NCI-H345 treated with DMSO at 0.1 percent for 48 hours (cell line): ENCODE measurements around the gene SPOCD1.
A peak's percentile ranks its signal among the peaks of the same experiment; 100 is the strongest.

Experiments
- DNase-seq: peaks from one replicate; lab custom pipeline; 2025; ENCODE audit not compliant: unreplicated experiment; lab: John Stamatoyannopoulos, UW

SPOCD1 gene

DNA sequence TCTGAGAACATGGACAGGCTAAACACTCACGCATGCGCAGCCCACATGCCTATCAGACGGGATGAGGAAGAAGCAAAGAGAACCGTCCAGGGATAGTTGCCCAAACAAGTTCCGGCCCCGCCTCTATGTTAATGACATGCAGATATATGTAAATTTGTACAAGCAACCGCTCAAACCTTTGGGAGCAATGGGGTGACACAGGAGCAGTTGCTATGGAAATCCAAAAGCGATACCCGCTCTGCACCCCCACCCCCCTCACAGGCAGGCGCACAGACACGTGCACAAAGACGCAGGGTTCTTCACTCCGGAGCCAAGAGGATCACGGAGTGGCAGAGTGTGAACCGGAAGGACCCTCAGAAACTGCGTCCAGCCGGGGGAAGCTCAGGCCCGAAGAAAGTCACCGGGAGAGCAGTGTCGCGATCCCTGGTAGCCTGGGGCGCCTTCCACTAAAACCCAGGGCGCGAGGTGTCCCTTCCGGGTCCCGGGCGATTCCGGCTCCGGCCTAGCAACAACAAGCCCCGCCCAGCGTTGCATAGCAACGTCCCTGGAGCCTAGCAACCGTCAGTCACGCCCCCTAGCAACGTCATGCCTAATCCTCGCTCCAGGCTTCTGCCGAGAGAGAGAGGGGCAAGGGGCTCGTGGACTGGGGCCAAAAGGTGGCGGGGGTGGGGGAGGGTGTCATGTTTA is 27.5 kb downstream of the SPOCD1 start:
- peak; percentile 66 for DNase-seq

DNA sequence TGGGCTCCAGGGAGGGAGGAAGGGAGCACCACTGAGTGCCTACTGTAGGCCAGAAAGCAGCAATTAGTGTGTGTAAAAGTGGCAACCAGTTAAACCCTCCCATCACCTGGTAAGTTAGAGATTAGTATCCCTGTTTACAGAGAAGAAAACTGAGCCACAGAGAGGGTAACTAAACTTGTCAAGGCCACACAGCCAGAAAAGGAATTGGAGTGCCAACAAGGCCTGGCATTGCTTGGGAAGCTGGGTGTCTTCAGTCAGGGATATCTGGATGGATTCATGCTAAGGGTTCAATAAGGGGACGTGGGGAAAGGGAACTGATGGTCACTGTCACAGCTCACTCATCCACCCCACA is 28.1 kb downstream of the SPOCD1 start:
- no peak for DNase-seq

DNA sequence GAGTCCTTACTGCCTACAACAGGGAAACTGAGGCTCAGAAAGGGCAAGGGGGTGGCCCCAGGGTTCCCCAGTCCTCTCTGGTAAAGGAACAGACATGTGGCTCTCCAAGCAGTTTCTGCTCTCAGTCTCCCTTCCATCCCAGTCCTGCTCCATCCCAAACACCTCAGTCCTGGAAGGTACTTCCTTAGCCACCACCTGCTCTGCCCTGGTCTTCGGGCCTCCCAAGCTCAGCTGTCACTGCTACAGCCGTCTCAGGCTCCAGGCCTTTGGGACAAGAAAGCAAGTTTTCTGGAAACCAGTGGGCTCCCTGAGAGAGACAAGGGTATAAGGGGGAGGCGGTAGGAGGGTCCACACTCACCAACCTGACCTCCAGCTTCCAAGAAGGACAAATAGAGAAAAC is 28.6 kb downstream of the SPOCD1 start:
- DNase-seq: no peak

DNA sequence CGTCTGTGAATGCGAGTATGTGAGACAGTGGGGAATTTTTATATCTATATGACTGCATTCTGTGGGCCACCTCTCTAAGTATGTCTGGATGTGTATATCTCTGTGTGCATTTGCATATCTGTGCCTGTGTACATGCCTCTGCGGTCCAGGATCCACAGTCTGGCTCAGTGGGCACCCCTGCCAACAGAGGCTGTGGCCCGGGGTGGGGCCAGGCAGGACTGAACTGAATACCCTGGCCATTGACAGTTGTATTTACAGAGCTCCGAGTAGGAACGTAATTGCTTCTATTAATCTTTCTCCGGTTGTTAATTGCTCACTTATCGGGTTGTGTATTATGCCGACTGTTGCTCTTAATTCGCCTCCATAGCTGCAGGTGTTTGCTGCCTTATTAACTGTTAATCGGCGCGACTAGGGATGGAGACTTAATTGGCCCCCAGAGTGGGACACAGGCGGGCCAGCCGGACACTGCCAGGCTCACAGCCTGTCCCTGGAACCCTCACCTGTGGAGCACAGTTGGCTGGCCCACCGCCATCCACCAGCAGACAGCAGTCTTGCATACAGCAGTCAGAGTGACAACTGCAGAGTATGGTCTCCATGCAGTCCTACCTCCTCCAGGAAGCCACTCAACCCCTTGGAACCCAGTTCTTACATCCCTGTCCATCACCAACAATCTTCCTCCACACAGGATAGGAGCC is 29.3 kb downstream of the SPOCD1 start:
- DNase-seq: no peak

DNA sequence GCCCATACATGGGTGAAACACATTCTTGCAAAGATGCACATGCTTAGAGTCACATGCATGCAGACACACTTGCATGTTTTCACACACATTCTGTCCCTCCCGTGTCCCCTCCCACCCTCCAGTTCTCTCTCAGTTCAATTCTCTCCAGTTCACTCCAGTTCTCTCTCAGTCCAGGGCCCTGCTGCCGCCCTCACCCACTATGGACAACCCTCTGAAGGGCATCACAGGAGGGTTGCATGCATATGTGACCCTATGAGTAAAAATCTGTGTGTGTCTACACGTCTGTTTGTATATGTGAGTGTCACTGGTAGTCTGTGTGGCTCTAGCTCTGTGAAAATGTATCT is 29.9 kb downstream of the SPOCD1 start:
- no peak for DNase-seq

DNA sequence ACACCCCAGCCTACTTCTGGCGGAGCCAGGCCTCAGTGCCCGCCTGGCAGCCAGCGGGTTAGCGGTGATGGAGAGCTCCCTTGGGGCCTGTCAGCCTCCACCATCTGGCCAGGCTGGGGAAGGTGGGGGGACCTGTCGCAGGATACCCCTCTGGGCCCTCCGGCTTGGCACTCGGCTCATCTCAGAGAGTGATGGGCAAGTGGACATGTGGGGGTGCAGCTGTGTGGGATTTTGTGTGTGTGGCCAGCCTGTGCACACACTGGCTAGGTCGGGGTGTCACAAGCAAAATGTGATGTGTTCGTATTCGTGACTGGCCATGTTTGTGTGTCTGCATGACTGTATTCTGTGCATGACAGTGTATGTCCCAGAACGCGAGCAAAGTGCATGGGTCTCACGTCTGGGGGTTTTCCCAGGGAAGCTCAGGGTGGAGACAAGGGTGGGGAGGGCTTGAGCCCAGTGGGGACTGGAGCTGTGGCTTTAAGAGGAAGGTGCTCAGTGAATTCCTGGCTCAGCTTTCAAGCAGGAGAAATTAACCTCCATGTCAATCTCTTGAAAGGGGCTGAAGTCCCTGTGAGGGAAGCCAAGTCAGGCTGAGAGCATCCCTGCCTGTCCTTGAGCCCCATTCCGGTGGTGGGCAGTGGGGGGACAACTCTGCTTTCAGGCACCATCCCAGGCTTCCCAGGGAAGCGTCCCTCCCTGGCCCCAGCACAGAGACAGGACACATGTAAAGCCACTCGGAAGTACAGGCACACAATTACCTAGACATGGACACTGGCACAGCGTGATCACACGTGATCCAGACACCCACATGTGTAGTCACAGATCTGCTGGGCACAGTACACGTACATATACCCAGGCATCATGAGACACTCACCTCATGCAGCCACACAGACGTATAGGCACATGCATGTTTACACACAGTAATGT is 30.5 kb downstream of the SPOCD1 start:
- no peak for DNase-seq

DNA sequence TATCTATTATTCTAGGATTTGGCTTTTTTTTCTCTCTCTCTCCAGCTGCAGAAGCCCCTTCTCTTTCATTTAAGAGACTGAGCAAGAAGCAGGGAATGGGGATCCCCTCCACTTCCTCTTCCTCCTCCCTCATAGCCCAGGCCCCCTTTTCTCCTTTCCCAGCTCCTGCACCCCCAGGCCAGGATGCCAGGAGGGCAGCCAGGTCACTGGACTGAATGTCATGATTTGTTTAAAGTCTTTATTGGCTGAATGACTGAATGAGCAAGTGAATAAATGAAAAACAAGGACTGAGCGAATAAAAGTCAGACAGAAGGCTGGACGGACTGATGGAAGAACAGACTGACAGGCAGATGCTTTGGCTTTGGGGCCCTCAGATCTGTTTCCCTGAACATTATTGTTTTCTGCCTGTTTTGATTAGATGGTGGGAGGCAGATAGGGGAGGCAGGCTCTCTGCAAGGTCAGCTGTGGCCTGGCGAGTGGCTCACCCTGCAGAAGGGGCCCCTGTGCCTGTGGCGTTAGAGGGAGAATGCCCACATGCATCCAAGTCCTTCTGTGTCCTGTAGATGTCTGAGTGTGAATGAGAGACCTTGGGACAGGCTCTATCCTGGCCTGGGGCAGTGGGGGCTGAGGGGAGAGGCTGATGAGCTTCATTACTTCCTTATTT is 31.3 kb downstream of the SPOCD1 start:
- no peak for DNase-seq

DNA sequence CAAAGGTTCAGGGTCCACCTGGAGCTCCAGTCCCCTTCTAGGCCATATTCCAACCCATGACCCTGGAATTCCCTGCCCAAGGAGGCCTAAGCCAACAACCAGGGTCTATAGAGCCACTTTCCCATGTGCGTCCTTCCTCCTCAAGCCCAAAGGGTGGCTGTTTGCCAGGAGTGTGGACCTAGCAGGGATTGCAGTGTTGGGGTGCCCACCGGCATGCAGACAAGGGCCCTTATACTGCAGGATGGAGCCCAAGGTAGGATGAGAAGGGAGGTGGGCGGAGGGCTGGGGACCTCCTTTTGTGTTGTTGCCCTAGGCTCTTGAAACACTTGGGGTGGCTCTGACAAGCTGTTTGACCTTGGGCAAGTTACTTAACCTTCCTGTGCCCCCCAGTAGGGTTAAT is 32.0 kb downstream of the SPOCD1 start:
- no peak for DNase-seq

DNA sequence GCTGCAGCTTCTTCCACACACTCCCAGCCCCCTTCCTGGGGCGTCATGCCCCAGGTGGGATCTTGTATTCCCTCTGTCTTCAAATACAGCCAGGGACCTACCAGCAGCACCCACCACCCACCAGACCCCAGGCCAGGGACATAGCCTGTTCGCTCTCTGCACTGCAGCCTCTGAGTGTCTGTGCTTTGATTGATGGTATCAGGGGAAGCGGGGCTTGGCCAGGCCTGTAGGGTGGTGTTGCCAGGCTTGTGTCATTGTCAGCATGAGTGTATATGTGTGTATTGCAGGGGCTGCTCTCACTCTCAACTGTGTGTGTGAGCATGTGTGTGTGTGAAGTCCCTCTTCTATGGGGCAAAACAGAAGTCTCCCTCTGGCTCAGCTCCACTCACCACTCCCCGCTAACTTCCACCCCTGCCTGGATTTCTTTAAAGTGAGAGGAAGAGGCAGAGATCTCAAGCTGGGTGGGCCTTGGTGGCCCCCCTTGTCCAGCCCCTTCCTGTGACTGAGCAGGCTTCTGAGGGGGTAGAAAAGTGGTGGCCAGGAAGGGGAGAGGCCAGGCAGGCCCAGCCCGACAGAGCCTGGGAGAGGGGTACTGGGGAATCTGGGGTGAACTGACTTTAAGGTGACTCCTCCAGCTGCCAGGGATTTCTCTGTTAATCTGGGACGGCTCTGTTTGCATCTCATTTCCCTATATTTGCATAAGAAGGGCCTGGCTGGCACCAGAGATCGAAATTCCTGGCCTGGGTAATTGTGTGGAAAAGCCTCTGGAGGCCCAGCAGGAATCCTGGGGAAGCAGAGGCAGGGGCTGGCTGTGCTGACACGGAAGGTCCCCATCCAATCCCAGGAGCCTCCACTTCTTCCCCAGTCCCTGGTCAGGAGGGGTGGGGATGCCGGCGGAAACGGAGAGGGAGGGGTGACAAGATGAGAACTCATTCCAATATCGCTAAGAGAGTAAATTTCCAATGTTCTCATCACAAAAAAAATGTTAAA is 33.1 kb downstream of the SPOCD1 start:
- DNase-seq: no peak

DNA sequence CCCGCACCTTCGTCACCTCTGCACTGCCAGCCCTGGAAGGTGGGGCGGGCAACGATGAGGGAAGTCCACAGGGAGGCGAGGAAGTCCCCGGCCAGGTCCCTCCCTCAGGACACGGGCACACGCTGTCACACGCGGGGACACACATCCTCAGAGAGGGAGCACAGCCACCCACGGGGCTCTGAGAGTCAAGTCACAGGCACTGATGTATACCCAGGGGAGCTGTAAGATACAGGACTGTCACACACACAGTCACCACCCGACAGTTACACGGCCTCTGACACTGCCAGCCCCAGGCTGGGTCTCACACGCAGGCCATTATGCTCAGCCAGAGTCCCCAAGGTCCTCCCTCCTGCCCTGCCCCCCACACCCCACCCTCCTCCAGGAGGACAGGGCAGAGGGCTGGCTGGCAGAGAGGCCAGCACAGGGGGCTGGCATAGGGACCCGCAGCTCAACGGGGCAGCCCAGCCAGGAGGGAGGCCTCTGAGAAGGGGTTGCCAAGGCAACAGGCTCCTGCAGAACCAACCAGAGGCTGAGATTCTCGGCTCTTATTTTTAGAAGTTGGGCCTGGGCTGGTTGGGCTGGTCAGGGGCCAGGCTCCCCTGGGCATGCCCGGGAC is 34.0 kb downstream of the SPOCD1 start:
- DNase-seq: no peak

DNA sequence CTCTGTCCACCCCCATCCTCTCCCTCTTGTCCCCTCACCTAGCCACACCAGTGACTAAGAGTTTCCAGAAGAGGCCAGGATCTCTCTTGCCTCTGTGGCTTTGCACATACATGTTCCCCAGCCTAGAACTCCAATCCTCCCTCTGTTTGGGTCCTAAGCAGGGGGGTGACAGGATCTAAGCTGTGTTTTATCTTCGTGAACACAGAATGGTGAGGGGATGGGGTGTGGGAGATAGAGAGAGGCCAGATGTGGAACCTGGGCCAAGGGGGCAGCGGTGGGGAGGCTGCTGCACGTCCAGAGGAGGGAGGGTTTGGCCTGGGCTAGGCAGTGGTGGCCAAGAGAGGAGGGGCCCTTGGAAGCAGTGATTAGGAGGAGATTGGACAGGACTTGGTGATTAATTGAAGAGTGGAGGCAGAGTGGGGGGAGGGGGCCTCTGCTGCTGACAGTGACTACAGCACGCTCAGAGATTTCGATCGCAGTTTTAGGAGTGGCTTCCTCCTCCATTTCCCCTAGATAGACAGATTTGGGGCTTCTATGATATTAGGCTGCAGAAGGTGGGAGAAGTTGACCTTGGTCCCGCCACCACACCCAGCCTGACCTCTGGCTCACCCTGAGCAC is 34.6 kb downstream of the SPOCD1 start:
- DNase-seq: no peak

DNA sequence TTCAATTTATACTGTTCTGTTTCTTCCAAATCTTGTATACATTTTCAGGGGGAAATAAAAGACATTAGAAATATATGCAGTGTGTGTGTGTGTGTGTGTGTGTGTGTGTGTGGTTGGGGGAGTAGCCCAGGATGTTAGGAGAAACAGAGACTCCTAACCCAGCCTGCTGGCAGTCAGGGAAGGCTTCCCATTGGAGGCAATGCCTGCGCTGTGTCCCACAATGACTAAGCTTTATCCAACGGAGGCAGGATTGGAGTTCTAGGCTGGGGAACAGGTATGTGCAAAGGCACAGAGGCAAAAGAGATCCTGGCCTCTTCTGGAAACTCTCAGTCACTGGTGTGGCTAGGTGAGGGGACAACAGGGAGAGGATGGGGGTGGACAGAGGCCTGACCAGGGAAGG is 35.2 kb downstream of the SPOCD1 start:
- DNase-seq: no peak

DNA sequence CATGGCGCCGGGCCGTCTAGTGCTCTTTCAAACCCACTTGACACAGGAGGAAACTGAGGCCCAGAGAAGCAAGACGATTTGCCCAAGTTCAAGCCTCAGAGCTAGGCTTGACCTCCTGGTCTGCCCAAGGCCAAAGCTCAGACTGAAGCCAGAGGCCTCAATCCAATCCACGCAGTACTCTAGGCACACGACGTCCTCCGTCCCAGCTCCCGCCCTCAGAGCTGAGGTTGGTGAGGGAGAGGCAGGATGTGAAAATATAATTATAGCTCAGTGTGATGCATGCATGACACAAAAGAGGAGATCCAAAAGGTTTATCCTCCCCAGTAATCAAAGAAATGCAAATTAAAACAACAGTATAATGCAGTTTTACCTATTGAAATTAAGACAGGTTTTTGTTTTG is 36.1 kb downstream of the SPOCD1 start:
- no peak for DNase-seq

DNA sequence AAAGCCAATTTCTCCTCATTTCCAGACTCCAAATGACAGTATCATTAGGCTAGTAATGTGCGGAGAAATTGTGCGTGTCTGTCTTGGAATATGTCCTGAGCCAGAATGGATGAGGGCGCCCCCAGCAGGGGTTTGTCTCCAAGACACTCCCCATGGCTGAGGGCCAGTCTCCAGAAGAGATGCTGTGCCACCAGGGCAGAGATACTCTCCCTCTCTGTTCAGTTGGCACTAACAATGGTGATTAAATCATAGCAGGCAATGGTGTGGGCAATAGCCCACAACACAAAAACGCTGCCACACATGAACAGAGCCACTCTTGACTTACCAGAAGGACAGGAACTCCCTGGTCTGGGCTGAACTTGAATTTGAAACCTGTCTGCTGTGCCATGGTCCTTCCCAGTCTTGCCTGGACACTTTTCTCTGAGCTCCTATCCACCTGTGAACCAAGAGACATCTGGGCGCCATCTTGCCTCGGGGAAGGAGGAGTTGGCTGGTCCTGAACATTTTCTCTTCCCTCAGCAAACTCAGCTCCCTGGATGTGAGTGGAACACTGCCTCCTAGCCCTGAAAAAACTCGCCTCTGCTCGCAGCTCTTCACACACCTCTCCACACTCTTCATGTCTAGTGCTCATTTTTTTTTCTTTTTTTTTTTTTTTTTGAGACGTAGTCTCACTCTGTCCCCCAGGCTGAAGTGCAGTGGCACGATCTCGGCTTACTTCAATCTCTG is 36.9 kb downstream of the SPOCD1 start:
- no peak for DNase-seq

DNA sequence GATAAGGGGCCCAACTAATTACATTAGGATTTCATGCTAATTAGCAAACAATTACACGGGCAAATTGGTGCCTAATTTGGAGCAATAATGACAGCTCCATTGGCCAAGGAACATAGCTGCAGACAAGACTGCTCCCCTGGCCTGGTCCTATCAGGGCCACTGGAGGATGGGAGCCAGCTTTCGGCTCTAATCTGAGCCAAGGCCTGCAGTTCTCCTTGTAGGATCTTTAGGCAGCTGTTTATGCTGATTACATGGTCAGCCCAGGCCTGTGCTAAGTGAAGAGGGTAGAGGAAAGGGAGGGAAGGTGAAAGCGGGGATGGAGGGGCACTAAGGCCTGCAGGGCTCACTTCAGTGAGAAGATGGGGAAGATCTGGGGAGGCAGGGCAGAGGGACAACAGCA is 39.3 kb downstream of the SPOCD1 start:
- no peak for DNase-seq

DNA sequence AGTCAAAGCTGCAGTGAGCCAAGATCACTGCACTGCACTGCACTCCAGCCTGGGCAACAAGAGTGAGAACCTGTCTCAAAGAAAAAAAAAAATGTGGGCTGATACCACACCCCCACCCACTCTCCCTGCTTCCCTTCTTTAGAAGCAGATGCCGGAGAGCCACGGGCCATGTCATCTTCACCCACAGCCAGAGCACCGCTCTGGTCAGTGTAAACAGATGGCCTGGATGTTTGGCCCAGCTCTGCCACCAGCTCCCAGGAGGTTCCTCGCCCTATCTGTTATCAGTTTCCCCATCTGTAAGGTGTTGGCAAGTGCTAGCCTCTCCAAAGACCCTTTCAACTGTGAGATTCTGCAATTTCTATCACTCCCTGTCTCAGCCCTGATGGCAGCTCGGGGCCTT is 39.8 kb downstream of the SPOCD1 start:
- DNase-seq: no peak

DNA sequence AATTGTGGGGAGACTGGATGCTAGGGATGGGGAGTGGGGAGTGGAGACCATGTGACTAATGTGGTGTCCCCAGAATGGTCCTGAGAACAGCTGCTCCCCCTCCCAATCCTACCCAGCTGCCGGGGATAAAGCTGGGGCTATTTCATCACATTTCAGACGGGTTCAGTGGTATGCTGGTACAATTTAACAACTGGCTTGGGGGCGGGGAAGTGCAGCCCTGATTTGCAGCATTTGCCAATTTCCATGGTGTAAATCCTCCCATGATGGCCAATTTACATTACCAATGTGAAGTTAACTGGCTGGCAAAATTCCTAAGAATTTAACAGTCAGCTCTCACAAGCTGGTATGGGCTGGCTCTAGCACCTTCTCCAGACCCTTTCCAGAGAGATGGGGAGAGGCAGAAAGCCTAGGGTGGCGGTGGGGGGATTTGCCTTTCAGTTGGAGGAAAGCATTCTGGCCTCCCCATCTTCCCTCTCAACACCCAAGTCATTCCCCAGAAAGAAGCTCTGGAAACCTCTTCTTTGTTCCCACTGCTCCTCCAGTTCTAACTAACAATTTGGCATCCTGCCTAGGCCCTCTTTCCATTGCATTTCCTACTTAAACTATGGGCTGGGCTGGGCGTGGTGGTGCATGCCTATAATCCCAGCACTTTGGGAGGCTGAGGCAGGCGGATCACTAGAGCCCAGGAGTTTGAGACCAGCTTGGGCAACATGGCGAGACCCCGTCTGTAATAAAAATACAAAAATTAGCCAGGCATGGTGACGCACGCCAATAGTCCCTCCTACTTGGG is 40.4 kb downstream of the SPOCD1 start:
- DNase-seq: no peak

DNA sequence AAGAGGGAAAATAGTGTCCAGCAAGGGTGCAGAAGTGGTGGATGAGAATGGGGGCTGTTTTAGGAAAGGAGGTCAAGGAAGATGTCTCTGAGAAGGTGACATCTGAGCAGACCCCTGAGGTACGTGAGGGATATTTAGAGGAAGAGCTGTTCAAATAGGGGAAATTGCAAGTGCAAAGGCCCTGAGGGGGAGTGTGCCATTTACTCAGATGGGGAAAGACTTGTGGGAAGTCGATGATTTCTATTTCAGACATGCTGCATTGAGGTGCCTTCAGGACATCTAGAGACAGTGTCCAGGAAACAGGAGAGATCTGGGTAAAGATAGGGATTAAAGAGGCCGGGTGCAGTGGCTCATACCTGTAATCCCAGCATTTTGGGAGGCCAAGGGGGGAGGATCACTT is 41.3 kb downstream of the SPOCD1 start:
- DNase-seq: no peak
